GM23338 (cell line): ENCODE results near the gene CTF1.

Experiments
- CREB1 ChIP-seq: fragments of 250-450 bp; sonication (Bioruptor Pico); IDR thresholded peaks from 2 replicates; pipeline ENCODE4 v1.5.0; 2020; ENCODE audit warnings: low read depth, mild to moderate bottlenecking, moderate library complexity
- EZH2 ChIP-seq: fragments of 200-600 bp; sonication (generic); IDR thresholded peaks from one replicate; pipeline ENCODE4 v1.8.0; 2017; ENCODE audit warnings: antibody characterized with exemption, mild to moderate bottlenecking, low read depth; ENCODE audit not compliant: unreplicated experiment
- EZH2phosphoT487 ChIP-seq: fragments of 200-600 bp; sonication (generic); IDR thresholded peaks from one replicate; pipeline ENCODE4 v1.8.1; 2018; ENCODE audit warnings: antibody characterized with exemption; ENCODE audit not compliant: unreplicated experiment
- JUNB ChIP-seq: IDR thresholded peaks from one replicate; pipeline ENCODE4 v1.6.1; 2016; ENCODE audit warnings: antibody characterized with exemption; ENCODE audit not compliant: unreplicated experiment
- NANOG ChIP-seq: IDR thresholded peaks from 2 replicates; pipeline ENCODE4 v1.6.1; 2016; ENCODE audit warnings: antibody characterized with exemption, borderline replicate concordance
- POLR2AphosphoS5 ChIP-seq: IDR thresholded peaks from 2 replicates; pipeline ENCODE4 v1.6.1; 2016; ENCODE audit warnings: antibody characterized with exemption, low read depth
- STAT1 ChIP-seq: IDR thresholded peaks from one replicate; pipeline ENCODE4 v1.6.1; 2016; ENCODE audit warnings: antibody characterized with exemption; ENCODE audit not compliant: unreplicated experiment
- ZNF114 ChIP-seq: fragments of 250-450 bp; sonication (Bioruptor Pico); IDR thresholded peaks from 2 replicates; pipeline ENCODE4 v1.5.0; 2020; ENCODE audit warnings: mild to moderate bottlenecking, moderate library complexity
- ZNF331 ChIP-seq: fragments of 250-450 bp; sonication (Bioruptor Pico); IDR thresholded peaks from 2 replicates; pipeline ENCODE4 v1.5.0; 2020; ENCODE audit warnings: low read depth, mild to moderate bottlenecking, moderate library complexity
- TF ChIP-seq, protein P1 (sequence below), 2 experiments: fragments of 200-600 bp in 1 of 2; sonication (generic) in 1 of 2; conservative IDR thresholded peaks; 2 replicates each; pipeline versions ENCODE4 v1.5.1 to v1.6.1; 2016 to 2017; ENCODE audit warnings: antibody characterized with exemption in 2 of 2, low read depth in 2 of 2, mild to moderate bottlenecking in 2 of 2, moderate library complexity in 1 of 2
- TF ChIP-seq, protein P2 (sequence below): IDR thresholded peaks from one replicate; pipeline ENCODE4 v1.6.1; 2018; ENCODE audit warnings: antibody characterized with exemption; ENCODE audit not compliant: unreplicated experiment
- TF ChIP-seq, protein P3 (sequence below): IDR thresholded peaks from 2 replicates; pipeline ENCODE4 v1.6.1; 2016; ENCODE audit warnings: antibody characterized with exemption
- TF ChIP-seq, protein P4 (sequence below): fragments of 250-450 bp; sonication (Bioruptor Pico); IDR thresholded peaks from 2 replicates; pipeline ENCODE4 v1.5.0; 2020; ENCODE audit warnings: mild to moderate bottlenecking, moderate library complexity

DNA sequence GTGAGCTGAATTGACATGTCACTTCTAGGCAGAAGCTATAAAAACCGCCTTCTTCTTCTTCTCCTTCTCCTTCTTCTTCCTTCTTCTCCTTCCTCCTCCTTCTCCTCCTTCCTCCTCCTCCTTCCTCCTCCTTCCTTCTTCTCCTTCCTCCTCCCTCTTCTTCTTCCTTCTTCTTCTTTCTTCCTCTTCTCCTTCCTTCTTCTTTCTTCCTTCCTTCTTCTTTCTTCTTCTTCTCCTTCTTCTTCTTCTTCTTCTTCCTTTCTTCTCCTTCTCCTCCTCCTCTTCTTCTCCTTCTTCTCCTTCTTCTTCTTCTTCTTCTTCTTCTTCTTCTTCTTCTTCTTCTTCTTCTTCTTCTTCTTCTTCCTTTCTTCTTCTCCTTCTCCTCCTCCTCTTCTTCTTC, 22.2 kb downstream of the CTF1 start:
- TF ChIP-seq, protein P1, sequence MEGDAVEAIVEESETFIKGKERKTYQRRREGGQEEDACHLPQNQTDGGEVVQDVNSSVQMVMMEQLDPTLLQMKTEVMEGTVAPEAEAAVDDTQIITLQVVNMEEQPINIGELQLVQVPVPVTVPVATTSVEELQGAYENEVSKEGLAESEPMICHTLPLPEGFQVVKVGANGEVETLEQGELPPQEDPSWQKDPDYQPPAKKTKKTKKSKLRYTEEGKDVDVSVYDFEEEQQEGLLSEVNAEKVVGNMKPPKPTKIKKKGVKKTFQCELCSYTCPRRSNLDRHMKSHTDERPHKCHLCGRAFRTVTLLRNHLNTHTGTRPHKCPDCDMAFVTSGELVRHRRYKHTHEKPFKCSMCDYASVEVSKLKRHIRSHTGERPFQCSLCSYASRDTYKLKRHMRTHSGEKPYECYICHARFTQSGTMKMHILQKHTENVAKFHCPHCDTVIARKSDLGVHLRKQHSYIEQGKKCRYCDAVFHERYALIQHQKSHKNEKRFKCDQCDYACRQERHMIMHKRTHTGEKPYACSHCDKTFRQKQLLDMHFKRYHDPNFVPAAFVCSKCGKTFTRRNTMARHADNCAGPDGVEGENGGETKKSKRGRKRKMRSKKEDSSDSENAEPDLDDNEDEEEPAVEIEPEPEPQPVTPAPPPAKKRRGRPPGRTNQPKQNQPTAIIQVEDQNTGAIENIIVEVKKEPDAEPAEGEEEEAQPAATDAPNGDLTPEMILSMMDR (conservative IDR thresholded peaks at IDR 0.05; ENCODE audit: low read depth in 2 of 2): no peak
- TF ChIP-seq EZH2phosphoT487: no peak
- no peak for TF ChIP-seq EZH2
- TF ChIP-seq, protein P2, sequence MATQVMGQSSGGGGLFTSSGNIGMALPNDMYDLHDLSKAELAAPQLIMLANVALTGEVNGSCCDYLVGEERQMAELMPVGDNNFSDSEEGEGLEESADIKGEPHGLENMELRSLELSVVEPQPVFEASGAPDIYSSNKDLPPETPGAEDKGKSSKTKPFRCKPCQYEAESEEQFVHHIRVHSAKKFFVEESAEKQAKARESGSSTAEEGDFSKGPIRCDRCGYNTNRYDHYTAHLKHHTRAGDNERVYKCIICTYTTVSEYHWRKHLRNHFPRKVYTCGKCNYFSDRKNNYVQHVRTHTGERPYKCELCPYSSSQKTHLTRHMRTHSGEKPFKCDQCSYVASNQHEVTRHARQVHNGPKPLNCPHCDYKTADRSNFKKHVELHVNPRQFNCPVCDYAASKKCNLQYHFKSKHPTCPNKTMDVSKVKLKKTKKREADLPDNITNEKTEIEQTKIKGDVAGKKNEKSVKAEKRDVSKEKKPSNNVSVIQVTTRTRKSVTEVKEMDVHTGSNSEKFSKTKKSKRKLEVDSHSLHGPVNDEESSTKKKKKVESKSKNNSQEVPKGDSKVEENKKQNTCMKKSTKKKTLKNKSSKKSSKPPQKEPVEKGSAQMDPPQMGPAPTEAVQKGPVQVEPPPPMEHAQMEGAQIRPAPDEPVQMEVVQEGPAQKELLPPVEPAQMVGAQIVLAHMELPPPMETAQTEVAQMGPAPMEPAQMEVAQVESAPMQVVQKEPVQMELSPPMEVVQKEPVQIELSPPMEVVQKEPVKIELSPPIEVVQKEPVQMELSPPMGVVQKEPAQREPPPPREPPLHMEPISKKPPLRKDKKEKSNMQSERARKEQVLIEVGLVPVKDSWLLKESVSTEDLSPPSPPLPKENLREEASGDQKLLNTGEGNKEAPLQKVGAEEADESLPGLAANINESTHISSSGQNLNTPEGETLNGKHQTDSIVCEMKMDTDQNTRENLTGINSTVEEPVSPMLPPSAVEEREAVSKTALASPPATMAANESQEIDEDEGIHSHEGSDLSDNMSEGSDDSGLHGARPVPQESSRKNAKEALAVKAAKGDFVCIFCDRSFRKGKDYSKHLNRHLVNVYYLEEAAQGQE: no peak
- TF ChIP-seq STAT1: no peak
- no peak for TF ChIP-seq NANOG
- TF ChIP-seq CREB1 (CRISPR knock-in tag): no peak
- no peak for TF ChIP-seq POLR2AphosphoS5
- TF ChIP-seq ZNF331: no peak
- TF ChIP-seq, protein P3, sequence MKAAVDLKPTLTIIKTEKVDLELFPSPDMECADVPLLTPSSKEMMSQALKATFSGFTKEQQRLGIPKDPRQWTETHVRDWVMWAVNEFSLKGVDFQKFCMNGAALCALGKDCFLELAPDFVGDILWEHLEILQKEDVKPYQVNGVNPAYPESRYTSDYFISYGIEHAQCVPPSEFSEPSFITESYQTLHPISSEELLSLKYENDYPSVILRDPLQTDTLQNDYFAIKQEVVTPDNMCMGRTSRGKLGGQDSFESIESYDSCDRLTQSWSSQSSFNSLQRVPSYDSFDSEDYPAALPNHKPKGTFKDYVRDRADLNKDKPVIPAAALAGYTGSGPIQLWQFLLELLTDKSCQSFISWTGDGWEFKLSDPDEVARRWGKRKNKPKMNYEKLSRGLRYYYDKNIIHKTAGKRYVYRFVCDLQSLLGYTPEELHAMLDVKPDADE: no peak
- no peak for TF ChIP-seq JUNB
- TF ChIP-seq ZNF114 (CRISPR knock-in tag): no peak
- TF ChIP-seq, protein P4, sequence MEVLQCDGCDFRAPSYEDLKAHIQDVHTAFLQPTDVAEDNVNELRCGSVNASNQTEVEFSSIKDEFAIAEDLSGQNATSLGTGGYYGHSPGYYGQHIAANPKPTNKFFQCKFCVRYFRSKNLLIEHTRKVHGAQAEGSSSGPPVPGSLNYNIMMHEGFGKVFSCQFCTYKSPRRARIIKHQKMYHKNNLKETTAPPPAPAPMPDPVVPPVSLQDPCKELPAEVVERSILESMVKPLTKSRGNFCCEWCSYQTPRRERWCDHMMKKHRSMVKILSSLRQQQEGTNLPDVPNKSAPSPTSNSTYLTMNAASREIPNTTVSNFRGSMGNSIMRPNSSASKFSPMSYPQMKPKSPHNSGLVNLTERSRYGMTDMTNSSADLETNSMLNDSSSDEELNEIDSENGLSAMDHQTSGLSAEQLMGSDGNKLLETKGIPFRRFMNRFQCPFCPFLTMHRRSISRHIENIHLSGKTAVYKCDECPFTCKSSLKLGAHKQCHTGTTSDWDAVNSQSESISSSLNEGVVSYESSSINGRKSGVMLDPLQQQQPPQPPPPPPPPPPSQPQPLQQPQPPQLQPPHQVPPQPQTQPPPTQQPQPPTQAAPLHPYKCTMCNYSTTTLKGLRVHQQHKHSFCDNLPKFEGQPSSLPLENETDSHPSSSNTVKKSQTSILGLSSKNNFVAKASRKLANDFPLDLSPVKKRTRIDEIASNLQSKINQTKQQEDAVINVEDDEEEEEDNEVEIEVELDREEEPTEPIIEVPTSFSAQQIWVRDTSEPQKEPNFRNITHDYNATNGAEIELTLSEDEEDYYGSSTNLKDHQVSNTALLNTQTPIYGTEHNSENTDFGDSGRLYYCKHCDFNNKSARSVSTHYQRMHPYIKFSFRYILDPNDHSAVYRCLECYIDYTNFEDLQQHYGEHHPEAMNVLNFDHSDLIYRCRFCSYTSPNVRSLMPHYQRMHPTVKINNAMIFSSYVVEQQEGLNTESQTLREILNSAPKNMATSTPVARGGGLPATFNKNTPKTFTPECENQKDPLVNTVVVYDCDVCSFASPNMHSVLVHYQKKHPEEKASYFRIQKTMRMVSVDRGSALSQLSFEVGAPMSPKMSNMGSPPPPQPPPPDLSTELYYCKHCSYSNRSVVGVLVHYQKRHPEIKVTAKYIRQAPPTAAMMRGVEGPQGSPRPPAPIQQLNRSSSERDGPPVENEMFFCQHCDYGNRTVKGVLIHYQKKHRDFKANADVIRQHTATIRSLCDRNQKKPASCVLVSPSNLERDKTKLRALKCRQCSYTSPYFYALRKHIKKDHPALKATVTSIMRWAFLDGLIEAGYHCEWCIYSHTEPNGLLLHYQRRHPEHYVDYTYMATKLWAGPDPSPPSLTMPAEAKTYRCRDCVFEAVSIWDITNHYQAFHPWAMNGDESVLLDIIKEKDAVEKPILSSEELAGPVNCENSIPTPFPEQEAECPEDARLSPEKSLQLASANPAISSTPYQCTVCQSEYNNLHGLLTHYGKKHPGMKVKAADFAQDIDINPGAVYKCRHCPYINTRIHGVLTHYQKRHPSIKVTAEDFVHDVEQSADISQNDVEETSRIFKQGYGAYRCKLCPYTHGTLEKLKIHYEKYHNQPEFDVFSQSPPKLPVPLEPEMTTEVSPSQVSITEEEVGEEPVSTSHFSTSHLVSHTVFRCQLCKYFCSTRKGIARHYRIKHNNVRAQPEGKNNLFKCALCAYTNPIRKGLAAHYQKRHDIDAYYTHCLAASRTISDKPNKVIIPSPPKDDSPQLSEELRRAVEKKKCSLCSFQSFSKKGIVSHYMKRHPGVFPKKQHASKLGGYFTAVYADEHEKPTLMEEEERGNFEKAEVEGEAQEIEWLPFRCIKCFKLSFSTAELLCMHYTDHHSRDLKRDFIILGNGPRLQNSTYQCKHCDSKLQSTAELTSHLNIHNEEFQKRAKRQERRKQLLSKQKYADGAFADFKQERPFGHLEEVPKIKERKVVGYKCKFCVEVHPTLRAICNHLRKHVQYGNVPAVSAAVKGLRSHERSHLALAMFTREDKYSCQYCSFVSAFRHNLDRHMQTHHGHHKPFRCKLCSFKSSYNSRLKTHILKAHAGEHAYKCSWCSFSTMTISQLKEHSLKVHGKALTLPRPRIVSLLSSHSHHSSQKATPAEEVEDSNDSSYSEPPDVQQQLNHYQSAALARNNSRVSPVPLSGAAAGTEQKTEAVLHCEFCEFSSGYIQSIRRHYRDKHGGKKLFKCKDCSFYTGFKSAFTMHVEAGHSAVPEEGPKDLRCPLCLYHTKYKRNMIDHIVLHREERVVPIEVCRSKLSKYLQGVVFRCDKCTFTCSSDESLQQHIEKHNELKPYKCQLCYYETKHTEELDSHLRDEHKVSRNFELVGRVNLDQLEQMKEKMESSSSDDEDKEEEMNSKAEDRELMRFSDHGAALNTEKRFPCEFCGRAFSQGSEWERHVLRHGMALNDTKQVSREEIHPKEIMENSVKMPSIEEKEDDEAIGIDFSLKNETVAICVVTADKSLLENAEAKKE: no peak
